Activated CD8-positive, alpha-beta memory T cell treated with anti-CD3 and anti-CD28 coated beads for 24 hours (primary cell): ENCODE results near the gene ZNF28.
"Not testable (repeated sequence)": the region's sequence is repeated elsewhere in the genome, so short reads cannot be mapped to it uniquely, and the experiment has no call there.

ENCODE experiments used
- DNase-seq: peaks from one replicate; pipeline ENCODE4 v3.0.0-alpha.2; 2020

The ZNF28 gene

GRCh38 chr19:52821204-52821960 lies at the start of gene ZNF28:
ZNF28 (minus strand) TSS chr19:52821633; CDS start chr19:52817958, 3,675 bp downstream.
- DNase-seq = peak; percentile 79

GRCh38 chr19:52868031-52868430 lies 46.6 kb upstream of the ZNF28 start:
- DNase-seq = not testable (repeated sequence)

- DNase-seq = peak; percentile 89
Observed at GRCh38 chr19:52857378-52858191, 36.2 kb upstream of the ZNF28 start, which contains the start of gene ZNF468. ZNF468 (minus strand) TSS chr19:52857619; CDS start chr19:52854272, 3,347 bp downstream.

- DNase-seq = peak; percentile 62
Observed at GRCh38 chr19:52856540-52857377, 35.3 kb upstream of the ZNF28 start.

- DNase-seq = not testable (repeated sequence)
Observed at GRCh38 chr19:52847352-52847751, 25.9 kb upstream of the ZNF28 start.

- not testable (repeated sequence) for DNase-seq
Observed at GRCh38 chr19:52840825-52841465, 19.5 kb upstream of the ZNF28 start.

- not testable (repeated sequence) for DNase-seq
Observed at GRCh38 chr19:52834289-52834688, 12.9 kb upstream of the ZNF28 start.

GRCh38 chr19:52833541-52833940 lies 12.1 kb upstream of the ZNF28 start:
- not testable (repeated sequence) for DNase-seq

GRCh38 chr19:52829866-52830265 lies 8.4 kb upstream of the ZNF28 start:
- not testable (repeated sequence) for DNase-seq

GRCh38 chr19:52825765-52826164 lies 4.3 kb upstream of the ZNF28 start:
- DNase-seq = no peak

- no peak for DNase-seq
Observed at GRCh38 chr19:52823676-52824075, 2.2 kb upstream of the ZNF28 start.

GRCh38 chr19:52820472-52821203 lies 795 bp downstream of the ZNF28 start:
- peak; percentile 63 for DNase-seq

- DNase-seq = no peak
Observed at GRCh38 chr19:52809801-52810200, 11.6 kb downstream of the ZNF28 start.

GRCh38 chr19:52799950-52800640 lies 21.3 kb downstream of the ZNF28 start:
- not testable (repeated sequence) for DNase-seq

- DNase-seq = peak; percentile 3
Observed at GRCh38 chr19:52789440-52789839, 32.0 kb downstream of the ZNF28 start.

GRCh38 chr19:52786464-52787354 lies 34.7 kb downstream of the ZNF28 start, which contains the start of gene ZNF600:
ZNF600 (minus strand) TSS chr19:52786791; CDS start chr19:52778888, 7,903 bp downstream.
- DNase-seq = peak; percentile 82

- peak; percentile 56 for DNase-seq
Observed at GRCh38 chr19:52786078-52786463, 35.4 kb downstream of the ZNF28 start.

GRCh38 chr19:52785506-52785905 lies 35.9 kb downstream of the ZNF28 start:
- no peak for DNase-seq

- DNase-seq = not testable (repeated sequence)
Observed at GRCh38 chr19:52782864-52783263, 38.6 kb downstream of the ZNF28 start.

GRCh38 chr19:52778811-52779210 lies 42.6 kb downstream of the ZNF28 start:
- peak; percentile 71 for DNase-seq
